ENCODE data around the gene IGF2R. TPM values are rescaled to one million over a fixed set of nuclear protein-coding genes. Genes with fewer than 3 reads are reported as not detected.

Gene IGF2R
- total RNA-seq, 1 donor from 2014 or later, result 144 TPM

DNA sequence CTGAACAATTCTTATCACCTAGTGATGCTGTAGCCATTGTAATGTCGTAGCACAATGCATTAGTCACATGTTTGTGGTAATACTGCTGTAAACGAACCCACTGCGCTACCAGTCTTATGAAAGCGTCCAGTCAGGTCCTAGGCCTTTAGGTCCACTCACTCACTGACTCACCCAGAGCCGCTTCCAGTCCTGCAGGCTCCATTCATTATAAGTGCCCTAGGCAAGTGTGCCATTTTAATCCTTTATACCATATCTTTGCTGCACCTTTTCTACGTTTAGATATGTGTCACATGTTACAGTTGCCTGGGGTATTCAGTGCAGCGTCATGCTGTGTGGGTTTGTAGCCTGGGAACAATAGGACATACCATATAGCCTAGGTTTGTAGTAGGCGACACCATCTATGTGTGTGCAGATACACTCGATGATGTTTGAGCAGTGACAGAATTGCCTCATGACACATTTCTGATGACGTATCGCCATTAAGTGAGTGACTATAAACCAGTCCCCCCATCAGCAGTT, 15.4 kb downstream of the IGF2R start:
- no peak overlapping the region for H3K27ac Mint-ChIP-seq
- peaks cover 25% of the 10 kb centered on the region for H3K4me1 Mint-ChIP-seq (ENCODE audit: low read depth)

GRCh38 chr6:159985296-159985945, 16.5 kb downstream of the IGF2R start:
- H3K36me3 Mint-ChIP-seq (ENCODE audit: insufficient read depth), result no peaks in the 10 kb centered on the region
- H3K4me3 Mint-ChIP-seq (ENCODE audit: low read depth), result no peak overlapping the region
- H3K4me1 Mint-ChIP-seq (ENCODE audit: low read depth), result peaks cover 24% of the 10 kb centered on the region
- TF ChIP-seq, protein P1, sequence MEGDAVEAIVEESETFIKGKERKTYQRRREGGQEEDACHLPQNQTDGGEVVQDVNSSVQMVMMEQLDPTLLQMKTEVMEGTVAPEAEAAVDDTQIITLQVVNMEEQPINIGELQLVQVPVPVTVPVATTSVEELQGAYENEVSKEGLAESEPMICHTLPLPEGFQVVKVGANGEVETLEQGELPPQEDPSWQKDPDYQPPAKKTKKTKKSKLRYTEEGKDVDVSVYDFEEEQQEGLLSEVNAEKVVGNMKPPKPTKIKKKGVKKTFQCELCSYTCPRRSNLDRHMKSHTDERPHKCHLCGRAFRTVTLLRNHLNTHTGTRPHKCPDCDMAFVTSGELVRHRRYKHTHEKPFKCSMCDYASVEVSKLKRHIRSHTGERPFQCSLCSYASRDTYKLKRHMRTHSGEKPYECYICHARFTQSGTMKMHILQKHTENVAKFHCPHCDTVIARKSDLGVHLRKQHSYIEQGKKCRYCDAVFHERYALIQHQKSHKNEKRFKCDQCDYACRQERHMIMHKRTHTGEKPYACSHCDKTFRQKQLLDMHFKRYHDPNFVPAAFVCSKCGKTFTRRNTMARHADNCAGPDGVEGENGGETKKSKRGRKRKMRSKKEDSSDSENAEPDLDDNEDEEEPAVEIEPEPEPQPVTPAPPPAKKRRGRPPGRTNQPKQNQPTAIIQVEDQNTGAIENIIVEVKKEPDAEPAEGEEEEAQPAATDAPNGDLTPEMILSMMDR (IDR thresholded peaks at IDR 0.05; ENCODE audit: unreplicated experiment), result no peak
- no peaks in the 10 kb centered on the region for H3K9me3 Mint-ChIP-seq (ENCODE audit: low read depth)
- H3K27ac Mint-ChIP-seq, result peak overlapping the region; percentile 37
- no peak for DNase-seq (ENCODE audit: low spot score, unreplicated experiment)
- H3K27me3 Mint-ChIP-seq, result no peaks in the 10 kb centered on the region

More for the DNA sequence above, 15.4 kb downstream of the IGF2R start:
- Mint-ChIP-seq H3K36me3 (ENCODE audit: insufficient read depth) (no peaks in the 10 kb centered on the region), H3K27me3 (no peaks in the 10 kb centered on the region), H3K9me3 (ENCODE audit: low read depth) (no peaks in the 10 kb centered on the region), H3K4me3 (ENCODE audit: low read depth) (no peak overlapping the region)
- DNase-seq (ENCODE audit: low spot score, unreplicated experiment), result no peak
- TF ChIP-seq, protein P1 (IDR thresholded peaks at IDR 0.05; ENCODE audit: unreplicated experiment), result no peak

GRCh38 chr6:159988983-159989454, 20.1 kb downstream of the IGF2R start:
- Mint-ChIP-seq H3K4me3 (ENCODE audit: low read depth) (no peak overlapping the region), H3K4me1 (ENCODE audit: low read depth) (peaks cover 13% of the 10 kb centered on the region), H3K27ac (no peak overlapping the region), H3K9me3 (ENCODE audit: low read depth) (no peaks in the 10 kb centered on the region), H3K36me3 (ENCODE audit: insufficient read depth) (peaks cover 22% of the 10 kb centered on the region), H3K27me3 (no peaks in the 10 kb centered on the region)
- DNase-seq (ENCODE audit: low spot score, unreplicated experiment), result no peak
- TF ChIP-seq, protein P1 (IDR thresholded peaks at IDR 0.05; ENCODE audit: unreplicated experiment), result no peak

DNA sequence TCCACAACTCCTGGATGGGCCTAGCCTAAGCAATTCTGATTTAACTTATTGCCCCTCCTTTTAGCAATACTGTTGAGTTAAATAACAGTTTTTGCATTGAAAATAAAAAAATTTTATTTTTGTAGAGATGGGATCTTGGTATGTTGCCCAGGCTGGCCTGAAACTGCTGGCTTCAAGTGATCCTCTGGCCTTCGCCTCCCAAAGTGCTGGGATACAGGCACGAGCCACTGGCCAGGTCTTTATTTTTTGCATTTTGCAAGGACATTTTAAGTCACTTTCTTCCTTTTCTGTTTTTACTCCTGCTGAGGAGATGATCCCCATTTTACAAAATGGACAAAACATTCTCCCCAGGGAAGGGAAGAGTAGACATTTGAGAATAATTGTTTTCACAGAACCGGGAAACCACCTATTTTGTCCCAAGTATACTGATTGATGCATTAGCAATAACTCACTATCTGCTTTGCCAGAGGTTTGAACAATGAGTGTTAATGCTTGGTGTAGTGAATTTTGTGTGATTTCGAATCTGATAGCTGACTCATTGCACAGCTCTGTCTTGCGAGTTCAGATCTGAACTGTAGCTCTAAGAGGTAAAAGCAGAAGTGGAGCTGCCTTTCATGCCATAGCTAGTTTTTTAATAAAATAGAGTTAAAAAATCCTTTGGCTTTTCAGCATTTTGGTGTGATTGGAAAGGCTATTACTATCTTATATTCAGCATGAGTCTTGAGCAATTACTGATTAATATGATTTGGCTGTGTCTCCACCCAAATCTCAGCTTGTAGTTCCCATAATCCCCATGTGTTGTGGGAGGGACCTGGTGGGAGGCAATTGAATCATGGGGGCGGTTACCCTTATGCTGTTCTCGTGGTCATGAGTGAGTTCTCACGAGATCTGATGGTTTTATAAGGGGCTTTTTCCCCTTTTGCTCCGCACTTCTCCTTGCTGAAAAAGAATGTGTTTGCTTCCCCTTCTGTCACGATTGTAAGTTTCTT, 20.9 kb downstream of the IGF2R start:
- DNase-seq (ENCODE audit: low spot score, unreplicated experiment), result no peak
- TF ChIP-seq, protein P1 (IDR thresholded peaks at IDR 0.05; ENCODE audit: unreplicated experiment), result no peak
- Mint-ChIP-seq H3K27me3 (no peaks in the 10 kb centered on the region), H3K36me3 (ENCODE audit: insufficient read depth) (peaks cover 29% of the 10 kb centered on the region), H3K4me1 (ENCODE audit: low read depth) (peaks cover 15% of the 10 kb centered on the region), H3K4me3 (ENCODE audit: low read depth) (no peak overlapping the region), H3K27ac (no peak overlapping the region), H3K9me3 (ENCODE audit: low read depth) (no peaks in the 10 kb centered on the region)

DNA sequence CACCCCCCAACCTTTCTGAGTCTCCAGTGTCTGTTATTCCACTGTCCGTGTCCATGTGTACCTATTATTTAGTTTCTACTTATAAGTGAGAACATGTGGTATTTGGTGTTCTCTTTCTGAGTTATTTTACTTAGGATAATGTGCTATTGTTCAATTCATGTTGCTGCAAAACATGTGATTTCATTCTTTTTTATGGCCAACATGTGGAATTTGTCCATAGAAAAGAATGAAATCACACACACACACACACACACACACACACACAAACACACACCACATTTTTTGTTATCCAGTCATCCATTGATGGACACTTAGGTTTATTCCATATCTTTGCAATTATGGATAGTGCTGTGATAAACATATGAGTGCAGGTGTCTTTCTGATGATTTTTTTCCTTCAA, 23.5 kb downstream of the IGF2R start:
- TF ChIP-seq, protein P1 (IDR thresholded peaks at IDR 0.05; ENCODE audit: unreplicated experiment), result no peak
- DNase-seq (ENCODE audit: low spot score, unreplicated experiment), result no peak
- no peak overlapping the region for H3K4me3 Mint-ChIP-seq (ENCODE audit: low read depth)
- peaks cover 31% of the 10 kb centered on the region for H3K36me3 Mint-ChIP-seq (ENCODE audit: insufficient read depth)
- no peaks in the 10 kb centered on the region for H3K9me3 Mint-ChIP-seq (ENCODE audit: low read depth)
- no peaks in the 10 kb centered on the region for H3K27me3 Mint-ChIP-seq
- peaks cover 28% of the 10 kb centered on the region for H3K4me1 Mint-ChIP-seq (ENCODE audit: low read depth)
- H3K27ac Mint-ChIP-seq, result no peak overlapping the region
